DMS153 (cell line): ENCODE measurements around the gene TMUB1.

Source experiments
- DNase-seq: peaks from one replicate; lab custom pipeline; 2025; lab: John Stamatoyannopoulos, UW

Gene TMUB1

DNA sequence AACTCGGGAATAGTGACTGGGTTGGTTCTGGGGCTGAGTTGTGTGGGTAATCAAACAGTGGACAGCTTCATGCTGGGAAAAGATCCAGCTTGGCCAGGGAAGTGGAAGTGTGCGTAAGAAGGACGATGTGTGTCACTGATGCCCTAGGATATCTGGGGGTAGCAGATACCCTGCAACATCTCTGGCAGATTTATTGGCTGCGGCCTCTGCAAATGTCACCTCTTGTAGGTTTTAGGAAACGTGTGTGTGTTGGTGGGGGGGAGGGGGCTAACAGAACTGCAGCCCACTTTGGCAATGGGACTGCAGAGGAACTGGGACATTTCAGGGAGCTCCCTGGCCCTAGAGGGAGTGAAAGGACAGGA is 2.0 kb upstream of the TMUB1 start:
- DNase-seq: no peak

DNA sequence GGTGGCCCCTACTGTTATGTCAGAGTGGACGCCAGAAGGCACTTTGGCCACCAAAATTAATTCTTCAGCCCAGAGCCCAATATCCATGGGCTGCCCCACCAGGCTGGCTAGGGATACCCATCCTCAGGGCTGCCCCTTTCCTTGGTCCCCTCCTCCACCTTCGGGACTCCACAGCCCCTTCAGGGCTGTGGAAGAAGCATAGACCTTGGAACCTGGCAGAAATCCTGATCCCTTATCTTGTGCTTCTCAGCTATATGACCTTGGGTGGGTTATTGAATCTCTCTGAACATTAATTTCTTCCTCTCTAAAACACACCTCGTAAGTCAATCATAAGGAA is 499 bp upstream of the TMUB1 start:
- no peak for DNase-seq

DNA sequence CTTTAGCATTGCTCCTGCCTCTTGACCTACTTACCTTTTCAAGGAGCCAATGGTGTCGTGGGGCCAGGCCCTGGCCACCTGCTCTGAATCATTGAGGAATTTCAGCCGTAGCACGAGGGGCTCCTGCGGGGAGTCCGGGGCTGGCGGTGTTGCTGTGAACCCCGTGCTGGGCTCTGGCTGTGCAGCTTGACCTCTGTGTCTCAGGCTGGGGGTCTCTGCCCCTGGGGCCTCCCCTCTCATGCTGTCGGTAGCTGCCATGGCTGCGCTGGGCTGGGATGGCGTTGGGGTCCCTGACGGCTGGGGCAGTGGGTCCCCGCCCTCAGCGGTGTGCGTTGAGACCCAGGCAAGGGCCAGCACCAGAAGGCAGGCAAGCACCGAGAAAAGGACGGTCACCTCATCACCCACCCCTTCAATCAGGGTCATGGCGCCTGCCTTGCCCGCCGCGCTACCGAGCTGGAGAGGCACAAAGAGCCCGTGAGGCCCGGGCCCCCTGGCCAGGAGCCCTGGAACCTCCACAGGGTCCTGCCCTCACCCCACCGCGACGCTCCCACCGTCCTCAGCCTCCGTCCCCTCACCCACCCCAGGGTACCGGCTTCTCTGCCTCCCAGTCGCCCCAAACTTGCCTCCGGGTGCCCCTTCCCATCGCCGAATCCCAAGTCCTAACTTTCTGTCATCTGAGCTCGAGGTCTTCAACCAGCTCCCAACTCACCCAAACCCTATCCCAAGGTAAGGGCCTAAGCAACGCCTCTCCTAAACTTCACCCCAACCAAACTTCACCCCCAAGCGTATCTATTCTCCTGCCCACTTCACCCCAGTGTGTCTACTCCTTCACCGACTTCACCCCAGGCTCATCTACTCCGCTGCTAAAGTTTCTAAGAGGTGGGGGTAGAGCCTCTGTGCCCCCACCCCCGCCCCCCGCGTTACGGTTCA is 887 bp downstream of the TMUB1 start:
- no peak for DNase-seq

DNA sequence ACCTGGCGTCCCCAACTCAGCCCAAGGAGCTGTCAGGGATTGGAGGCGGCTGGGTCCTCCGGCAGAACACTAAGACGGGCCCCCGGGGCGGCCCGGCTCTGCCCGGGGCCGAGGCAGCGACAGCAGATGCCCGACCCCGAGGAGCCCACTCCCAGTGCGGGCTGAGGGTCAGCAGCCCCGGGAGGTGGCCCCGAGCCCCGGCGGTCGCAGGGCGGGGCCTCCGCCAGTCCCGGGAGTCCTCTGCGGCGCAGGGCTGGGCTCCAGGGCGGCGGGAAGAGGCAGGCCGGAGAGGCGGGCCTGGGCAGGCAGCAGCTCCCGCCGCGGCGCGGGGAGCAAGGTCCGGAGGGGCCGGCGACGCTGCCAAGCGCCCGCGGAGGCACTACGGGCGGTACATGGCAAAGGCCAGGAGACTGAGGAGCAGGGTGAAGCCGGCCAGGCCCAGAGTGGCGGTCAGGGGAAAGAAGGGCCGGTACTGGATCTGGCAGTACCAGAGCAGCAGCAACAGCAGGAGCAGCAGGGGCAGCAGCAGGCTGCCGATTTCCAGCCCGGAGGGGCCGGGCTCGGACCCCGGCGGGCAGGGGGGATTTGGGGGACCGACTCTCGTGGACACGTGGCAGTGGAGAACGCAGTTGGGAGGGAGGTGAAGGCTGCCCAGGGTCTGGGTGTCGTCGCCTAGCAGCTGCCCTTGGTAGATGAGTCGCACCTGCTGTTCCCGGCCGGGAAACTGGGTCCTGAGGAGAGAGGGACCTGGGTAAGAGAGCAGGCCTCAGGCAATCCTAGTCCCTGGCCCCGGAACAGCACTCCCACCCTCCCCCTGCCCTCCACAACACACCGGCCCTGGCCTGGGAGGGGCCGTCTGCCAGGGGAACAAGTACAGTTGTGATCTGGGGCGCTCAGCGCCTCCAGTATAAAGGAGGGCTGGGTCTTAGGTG is 1.9 kb downstream of the TMUB1 start:
- DNase-seq: no peak

DNA sequence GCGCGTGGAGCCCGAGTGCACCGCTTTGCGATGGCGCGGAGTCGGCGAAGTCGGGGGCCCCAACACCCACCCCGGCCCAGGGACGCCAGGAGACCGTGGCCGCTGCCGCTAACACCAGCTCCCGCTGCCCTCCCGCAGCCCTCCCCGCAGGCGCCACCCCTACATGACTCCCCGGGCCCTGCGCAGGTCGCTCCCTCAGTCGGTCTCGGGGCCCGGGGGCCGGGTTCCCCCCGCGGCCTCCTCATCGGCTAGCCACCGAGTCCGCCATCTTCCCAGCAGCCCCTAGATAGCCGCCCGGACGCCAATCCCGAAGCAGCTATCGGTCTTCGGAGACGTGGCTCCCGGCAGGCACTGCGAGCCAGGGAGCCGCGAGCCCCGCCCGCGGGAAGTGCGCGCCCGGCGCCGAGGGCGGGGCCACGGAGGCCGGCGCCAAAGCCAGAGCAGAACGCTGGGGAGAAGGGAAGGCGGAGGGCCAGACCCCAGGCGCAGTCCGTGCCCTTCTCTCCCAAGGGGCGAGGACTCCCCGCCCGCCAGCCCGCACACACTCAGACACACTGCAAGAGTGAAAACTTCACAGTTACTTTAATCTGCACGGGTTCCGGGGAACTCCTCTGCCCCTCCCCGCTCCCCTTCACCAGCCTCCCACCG is 2.6 kb downstream of the TMUB1 start, which contains the start of gene FASTK:
Gene FASTK, minus strand, starts transcription at position 288 of the 648 bp plus-strand sequence. Its CDS starts 43 bp downstream, at position 245.
- peak; percentile 78 for DNase-seq

DNA sequence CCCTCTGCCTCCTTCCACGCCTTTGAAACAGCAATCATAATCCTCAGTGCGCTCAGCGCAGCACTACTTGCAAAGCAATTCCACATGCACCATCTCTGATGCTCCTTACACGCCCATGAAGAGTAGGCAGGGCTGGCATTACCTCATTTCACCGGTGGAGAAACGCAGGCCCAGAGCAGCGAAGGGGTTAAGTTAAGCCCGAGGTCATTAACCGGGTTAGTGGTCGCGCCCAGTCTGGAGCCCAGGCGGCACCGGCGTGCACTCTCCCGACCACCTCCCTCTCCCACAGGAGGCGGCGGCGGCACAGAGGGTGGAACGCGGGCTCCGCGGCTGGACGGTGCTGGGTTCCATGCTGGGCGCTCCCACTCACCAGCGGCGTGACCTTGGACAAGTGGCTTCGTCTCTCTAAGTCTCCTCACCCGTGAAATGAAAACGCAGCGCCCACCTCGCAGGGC is 3.2 kb downstream of the TMUB1 start:
- no peak for DNase-seq

DNA sequence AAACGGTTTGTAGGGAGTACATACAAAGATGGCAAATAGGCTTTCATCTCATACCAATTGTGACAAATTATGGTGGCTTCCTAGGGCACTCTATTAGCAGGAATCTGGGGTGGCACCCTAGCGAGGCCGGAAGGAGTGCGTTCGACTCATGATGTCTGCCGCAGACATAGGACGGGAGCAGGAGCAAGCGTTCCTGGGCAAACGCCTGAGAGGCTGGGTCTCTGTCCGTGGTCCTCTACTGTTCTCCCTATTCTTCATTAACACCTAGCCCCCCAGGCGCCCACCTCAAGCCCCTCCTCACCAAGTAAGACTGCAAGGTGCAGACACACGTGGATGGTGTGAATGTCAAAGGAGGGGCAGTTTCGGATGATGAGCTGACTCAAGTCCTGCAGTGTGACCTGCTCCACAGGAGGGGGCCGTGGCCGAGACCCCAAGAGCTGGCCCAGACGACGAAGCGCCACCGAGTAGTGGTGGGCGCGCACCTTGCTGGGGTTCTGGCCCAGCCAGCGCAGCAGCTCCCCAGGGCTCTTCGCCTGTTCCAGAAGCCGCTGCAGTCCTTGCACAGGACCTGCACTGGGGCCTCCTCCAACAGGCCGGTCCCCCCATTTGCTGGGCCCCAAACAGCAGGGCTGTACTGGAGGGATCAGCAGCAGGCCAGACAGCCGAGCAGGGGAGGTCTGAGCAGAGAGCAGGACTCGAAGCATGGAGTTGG is 3.9 kb downstream of the TMUB1 start:
- DNase-seq: no peak

DNA sequence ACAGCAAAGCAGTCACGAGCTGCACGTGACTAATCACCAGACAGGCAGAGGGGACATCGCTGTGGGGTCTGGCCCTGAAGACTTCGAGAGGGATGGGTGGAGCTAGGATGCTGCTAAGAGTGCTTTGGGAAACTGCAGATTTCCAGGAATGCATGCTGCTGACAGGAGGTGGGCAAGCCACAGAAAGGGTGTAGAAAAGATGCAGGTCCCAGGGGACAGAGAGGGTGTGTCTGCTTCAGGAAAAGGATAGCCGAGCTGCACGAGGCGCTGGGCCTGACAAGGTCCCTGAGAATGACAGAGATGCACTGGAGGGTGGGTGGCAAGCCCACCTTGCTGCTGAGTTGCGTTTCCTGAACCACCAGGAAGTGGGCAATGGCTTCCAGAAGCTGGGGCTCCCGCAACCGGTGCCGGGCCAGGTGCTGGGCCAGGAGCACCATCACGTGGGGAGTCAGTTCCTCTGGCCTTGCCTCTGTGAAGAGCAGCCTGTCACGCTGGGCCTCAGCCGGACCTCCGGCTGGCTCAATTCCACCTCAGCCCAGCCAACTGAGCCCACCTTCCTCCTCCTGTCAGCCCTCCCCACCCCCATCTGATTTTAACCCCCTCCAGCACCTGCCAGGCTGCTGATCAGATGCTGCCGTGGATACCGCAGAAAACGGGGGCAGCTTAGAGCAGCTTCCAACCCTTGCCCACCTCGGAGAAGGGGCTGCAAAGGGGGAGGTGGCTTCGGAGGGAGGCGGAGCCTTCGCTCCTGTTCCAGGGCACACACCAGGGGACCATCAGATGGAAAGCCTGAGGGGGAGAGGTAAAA is 4.9 kb downstream of the TMUB1 start:
- DNase-seq: no peak

DNA sequence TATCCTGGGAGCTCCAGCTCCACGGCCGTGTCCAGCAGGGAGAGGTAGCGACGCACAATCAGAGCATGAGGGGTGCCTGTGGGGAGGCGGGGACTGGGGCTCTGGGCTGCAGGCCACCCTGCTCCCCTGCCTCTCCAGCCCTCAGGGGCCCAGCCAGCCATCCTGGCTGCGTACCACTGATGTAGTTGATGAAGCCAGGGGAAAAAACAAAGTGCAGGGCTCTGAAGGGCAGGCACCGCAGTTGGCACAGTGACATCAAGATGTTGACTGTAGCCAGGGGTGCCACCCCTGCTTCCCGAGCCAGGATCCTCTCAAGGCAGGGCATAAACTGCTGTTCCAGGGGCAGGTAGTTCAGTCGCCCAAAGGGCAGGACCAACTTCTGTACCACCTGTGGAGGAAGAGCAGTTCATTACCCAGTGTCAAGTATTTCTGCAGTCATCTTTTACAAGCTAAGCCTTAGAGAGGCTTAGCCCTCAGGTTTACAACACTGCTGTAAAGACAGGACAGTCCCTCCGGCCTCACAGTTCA is 5.5 kb downstream of the TMUB1 start:
- no peak for DNase-seq

DNA sequence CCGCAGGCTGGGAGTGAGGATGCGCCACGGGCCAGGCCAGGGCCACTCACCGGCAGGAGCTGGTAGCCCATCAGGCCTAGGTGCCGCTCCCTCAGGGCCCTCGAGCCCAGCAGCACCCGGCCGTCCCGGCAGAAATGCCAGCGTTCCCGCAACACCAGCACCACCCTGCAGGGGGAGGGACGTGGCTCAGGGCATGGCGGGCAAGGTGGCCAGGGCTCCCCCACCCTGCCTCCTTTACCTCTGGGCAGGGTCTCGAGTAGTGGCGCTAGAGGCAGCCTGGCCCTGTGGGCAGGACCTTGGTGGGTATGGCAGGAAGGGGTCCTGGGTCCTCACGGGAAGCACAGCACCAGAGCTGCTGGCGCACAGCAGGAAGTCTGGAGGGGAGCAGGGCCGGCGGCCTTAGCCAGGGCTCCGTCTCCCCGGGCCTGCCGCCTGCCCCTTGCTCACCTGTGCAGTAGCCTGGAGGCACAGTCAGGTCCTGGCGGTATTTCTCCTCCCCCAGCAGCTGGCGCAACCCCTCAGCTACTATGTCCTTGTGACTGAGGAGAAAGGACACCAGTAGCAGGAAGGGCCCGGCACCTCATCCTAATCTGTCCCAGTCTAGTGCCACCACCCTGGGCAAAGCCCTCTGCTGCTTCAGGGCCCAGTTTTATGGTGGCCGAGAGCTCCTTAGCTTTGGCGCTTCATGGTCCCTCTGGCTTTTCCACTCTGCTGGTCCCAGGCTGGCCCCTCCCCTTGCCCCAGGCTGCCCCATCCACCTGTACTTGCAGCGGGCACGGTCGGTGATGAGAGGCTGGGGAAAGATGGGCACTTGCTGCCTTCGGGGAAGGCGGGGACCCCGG is 6.2 kb downstream of the TMUB1 start:
- no peak for DNase-seq

DNA sequence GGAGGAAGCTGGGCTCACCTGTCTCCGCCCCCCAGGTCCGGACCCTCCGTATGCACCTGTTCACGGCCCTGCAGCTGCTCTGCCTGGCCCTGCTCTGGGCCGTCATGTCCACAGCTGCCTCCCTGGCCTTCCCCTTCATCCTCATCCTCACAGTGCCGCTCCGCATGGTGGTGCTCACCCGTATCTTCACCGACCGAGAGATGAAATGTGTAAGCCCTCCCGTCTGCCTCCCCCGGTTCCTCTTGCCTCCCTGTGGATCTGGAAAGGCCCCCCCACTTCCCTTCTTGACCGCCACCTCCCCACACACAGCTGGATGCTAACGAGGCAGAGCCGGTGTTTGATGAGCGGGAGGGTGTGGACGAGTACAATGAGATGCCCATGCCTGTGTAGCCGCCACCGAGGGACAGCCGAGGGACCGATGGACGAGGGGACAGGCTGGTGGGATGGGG is 7.3 kb downstream of the TMUB1 start:
- no peak for DNase-seq

DNA sequence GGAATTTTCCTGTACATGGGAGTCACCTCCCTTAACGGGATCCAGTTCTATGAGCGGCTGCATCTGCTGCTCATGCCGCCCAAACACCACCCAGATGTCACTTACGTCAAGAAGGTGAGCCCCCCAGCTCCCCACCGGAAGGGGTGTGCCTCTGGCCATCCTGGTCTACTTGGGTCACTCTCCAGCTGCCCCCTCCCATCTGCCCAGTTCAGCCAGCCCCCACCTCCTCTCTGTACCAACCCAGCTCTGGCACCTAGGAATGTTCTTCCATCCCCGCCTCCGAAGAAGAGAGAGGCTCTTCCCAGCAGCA is 7.7 kb downstream of the TMUB1 start:
- DNase-seq: no peak

DNA sequence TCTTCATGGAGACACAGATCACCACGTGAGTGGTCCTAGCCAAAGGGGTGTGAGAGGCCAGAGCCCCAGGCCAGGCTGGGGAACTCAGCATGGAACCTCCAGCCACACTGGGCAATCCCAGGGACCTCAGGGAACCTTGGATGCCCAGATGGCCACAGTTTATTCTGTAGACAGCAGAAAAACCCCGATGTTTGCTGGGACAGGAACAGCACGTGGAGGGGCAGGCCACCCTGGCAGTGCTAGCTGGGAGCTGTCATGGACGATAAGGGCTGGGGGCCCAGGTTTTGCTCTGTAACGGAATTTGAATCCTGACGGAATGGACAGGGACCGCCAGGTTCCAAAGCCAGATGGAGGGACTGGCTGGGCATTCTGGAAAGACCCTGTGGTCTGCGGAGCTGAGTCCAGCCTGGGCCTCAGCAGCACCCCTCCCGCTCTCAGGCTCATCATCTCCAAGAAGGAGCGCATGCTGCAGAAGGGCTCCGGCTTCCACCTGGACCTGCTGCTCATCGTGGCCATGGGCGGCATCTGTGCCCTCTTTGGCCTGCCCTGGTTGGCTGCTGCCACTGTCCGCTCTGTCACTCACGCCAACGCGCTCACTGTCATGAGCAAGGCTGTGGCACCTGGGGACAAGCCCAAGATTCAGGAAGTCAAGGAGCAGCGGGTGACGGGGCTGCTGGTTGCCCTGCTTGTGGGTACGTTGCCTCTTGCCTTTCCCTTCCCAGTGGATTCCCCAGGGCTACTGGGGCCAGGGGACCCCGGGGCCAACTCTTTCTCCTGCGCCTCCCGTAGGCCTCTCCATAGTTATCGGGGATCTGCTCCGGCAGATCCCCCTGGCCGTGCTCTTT is 8.3 kb downstream of the TMUB1 start:
- no peak for DNase-seq

DNA sequence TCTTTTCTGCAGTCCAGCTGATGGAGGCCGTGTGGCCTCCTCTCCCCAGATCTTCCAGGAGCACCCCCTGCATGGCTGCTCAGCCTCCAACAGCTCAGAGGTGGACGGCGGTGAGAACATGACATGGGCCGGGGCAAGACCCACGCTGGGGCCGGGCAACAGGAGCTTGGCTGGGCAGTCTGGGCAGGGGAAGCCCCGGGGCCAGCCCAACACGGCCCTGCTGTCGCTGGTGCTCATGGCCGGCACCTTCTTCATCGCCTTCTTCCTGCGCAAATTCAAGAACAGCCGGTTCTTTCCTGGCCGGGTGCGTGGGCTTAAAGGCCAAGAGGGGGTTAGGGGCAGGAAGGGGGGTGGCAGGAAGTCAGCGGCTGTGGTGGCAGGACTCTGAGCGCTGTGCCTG is 9.3 kb downstream of the TMUB1 start:
- no peak for DNase-seq

DNA sequence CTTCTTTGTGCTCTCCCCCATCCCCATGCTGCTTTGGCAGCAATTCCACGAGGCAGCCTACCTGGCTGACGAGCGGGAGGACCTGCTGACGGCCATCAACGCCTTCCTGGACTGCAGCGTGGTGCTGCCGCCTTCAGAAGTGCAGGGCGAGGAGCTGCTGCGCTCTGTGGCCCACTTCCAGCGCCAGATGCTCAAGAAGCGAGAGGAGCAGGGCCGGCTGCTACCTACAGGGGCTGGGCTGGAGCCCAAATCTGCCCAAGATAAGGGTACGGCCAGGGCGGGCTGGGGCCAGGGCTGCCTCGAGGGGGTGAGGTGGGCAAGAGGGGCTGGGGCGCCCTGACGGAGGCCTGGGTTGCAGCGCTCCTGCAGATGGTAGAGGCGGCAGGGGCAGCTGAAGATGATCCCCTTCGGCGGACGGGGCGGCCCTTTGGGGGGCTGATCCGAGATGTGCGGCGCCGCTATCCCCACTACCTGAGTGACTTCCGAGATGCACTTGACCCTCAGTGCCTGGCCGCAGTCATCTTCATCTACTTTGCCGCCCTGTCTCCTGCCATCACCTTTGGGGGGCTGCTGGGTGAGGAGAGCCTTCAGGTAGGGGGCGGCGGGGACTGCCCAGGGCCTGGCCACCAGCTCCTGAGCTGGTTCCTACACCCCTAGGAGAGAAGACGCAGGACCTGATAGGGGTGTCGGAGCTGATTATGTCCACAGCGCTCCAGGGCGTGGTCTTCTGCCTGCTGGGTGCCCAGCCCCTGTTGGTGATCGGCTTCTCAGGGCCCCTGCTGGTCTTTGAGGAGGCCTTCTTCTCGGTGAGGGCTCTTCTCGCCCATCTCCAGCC is 12.0 kb downstream of the TMUB1 start:
- no peak for DNase-seq

DNA sequence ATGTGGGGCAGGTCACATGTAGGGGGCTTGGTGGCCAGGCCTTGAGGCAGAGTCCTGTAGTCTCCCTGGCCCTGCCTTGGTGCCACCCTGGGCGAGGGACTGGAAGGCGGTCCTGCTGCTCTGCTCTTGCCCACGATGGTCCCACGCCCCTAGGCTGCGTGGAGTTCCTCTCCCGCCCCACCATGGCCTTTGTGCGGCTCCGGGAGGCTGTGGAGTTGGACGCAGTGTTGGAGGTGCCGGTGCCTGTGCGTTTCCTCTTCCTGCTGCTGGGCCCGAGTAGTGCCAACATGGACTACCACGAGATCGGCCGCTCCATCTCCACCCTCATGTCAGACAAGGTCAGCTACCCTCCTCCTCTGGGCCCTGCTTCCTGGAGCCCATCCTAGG is 12.7 kb downstream of the TMUB1 start:
- no peak for DNase-seq

DNA sequence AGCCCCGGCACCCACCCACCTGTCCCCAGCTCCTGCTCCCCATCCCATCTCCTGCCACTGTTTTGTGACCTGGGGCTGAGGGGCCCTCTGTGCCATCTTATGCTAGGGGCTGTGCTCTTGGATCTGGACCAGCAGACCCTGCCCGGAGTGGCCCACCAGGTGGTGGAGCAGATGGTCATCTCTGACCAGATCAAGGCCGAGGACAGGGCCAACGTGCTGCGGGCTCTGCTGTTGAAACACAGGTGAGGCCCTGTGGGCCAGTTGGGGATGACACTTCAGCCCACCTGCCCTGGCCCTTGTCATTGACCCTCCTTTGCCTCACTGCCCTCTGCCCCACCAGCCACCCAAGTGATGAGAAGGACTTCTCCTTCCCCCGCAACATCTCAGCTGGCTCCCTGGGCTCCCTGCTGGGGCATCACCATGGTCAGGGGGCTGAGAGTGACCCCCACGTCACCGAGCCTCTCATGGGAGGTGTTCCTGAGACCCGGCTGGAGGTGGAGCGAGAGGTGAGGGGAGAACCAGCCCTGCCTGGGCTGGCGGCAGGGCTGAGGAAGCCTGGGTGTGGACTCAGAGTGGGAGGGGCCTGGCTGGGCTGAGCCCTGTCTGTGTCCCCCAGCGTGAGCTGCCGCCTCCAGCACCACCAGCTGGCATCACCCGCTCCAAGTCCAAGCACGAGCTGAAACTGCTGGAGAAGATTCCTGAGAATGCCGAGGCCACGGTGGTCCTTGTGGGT is 13.3 kb downstream of the TMUB1 start:
- DNase-seq: no peak
